KG1 (cell line): ENCODE data around the gene MNDA.
A peak's percentile ranks its signal among the peaks of the same experiment; 100 is the strongest.

Source experiments
- DNase-seq: peaks from one replicate; lab custom pipeline; 2025; lab: John Stamatoyannopoulos, UW

MNDA gene

GRCh38 chr1:158830904-158831507 is at the start of gene MNDA:
MNDA (plus strand) TSS chr1:158831351; CDS start chr1:158842154, 10,803 bp downstream.
- no peak for DNase-seq

DNA sequence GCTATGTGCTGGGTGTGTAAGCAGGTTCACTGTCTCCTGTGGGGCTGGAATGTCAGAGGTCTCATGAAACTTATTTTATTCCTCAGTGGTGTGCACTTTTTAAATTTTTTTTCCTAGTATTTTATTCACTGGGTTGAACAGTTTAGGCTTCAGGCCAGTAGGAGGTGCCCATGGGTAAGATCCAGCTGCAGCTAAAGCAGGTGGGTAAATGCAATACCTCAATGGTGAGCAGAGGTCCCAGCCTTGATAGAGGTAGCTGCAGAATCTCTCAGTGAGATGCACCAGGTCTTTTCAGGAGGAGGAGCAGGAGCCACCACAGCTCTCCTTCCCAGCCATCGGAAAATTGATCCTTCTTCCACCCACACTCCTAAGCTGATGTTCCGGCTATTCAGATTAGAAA is 37.5 kb upstream of the MNDA start:
- no peak for DNase-seq

DNA sequence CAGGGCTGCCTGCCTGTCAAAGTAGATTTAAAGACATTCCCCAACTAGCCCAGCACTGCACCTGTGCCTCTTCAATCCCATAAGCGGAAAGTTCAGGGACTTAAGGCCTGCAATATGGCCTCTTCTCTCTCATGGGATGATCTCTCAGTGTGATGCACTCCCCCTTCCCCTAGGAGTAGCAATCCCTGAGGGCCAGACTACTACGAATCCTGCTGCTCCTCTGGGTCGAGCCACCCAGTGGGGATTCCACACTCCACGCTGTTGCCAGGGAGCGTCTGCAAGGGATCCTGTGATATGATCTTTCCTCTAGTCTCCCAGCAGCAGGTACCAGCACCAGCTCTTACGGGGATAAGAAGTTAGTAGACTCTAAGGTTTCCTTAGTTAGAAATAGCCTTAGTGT is 36.9 kb upstream of the MNDA start:
- DNase-seq, result no peak

DNA sequence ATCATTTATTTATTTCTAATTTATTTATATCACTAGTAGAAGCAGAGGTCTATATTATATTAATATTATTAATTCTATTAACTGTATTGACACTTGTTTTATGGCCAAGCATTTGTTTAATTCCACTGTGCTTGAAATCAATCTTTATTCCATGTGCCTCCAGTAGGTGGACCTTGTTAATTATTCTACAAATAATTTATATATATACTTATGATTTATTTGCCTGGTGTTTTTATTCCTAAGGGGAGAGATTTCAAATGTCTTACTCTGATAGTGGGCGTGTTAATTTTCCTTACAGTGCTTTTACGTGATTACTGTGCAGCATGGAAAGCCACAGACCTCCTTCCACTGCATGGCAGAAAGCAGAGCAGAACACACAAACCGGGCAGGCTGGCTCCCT is 32.6 kb upstream of the MNDA start:
- no peak for DNase-seq

DNA sequence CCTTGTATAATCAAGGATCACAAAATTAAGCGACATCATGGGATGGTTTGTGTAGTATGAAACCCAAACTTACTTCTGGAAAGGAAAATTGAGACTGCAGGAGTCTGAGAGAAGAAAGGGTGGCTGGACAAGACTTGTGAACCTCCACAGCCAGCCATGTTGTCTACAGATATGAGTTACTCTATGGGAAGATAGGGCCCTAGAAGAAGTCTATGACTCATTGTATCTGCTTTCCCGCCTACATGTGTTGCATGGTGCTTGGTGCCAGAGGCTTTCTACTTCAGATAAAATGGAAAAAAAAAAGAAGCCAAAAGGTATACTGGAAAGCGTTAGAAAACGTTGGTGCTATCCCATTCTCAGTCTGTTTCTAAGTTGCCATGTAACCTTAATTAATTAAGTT is 31.5 kb upstream of the MNDA start:
- DNase-seq, result no peak

- DNase-seq, result no peak
Measured at GRCh38 chr1:158800526-158800925, 30.6 kb upstream of the MNDA start.

- DNase-seq, result no peak
Measured at GRCh38 chr1:158801396-158801795, 29.8 kb upstream of the MNDA start.

- DNase-seq, result no peak
Measured at GRCh38 chr1:158803678-158804077, 27.5 kb upstream of the MNDA start.

DNA sequence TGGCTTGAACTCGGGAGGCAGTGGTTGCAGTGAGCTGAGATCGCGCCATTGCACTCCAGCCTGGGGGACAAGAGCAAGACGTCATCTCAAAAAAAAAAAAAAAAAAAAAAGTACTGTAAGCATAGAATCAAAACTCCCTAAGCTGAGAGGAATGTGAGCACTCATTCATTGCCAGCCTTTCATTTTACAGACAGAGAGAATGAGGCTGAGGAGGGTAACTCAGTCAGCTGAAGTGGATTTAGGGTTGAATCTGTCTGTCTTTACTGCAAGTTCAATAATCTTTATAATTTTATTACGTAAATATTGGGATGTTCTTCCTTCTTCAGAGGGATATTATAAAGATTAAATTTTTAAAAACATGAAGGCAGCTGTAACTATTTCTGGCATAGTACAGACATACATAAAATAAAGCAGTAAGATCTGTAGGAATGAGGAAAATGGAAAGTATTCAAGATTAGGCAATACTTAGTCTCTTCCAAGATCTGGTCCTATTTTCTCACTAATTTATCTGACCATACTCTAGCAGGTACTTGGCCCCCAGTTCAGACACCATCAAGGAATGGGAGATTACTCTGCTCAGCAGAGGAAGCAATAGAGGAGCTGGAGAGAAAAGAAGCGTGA is 24.1 kb upstream of the MNDA start:
- no peak for DNase-seq

GRCh38 chr1:158809256-158809655 is 21.9 kb upstream of the MNDA start:
- no peak for DNase-seq

GRCh38 chr1:158809862-158810261 is 21.3 kb upstream of the MNDA start:
- peak; percentile 23 for DNase-seq

GRCh38 chr1:158810311-158810710 is 20.8 kb upstream of the MNDA start:
- DNase-seq, result no peak

- no peak for DNase-seq
Measured at GRCh38 chr1:158812336-158812735, 18.8 kb upstream of the MNDA start.

- no peak for DNase-seq
Measured at GRCh38 chr1:158813164-158813563, 18.0 kb upstream of the MNDA start.

- DNase-seq, result no peak
Measured at GRCh38 chr1:158814970-158815369, 16.2 kb upstream of the MNDA start.

GRCh38 chr1:158818560-158818959 is 12.6 kb upstream of the MNDA start:
- peak; percentile 26 for DNase-seq

- DNase-seq, result no peak
Measured at GRCh38 chr1:158818975-158819431, 12.1 kb upstream of the MNDA start.

- DNase-seq, result no peak
Measured at GRCh38 chr1:158819461-158820443, 11.4 kb upstream of the MNDA start.

DNA sequence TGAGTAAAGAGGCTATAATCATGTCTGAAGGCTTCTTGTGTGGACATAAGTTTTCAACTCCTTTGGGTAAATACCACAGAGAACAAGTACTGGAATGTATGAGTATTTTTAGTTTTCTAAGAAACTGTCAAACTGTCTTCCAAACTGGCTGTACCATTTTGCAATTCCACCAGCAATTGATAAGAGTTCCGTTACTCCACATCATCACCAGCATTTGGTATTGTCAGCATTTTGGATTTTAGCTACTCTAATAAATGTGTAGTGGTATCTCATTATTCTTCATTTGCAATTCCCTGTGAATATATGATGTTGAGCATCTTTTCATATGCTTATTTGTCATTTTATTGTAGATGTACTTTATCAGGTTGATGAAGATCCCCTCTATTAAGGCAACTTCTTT is 9.4 kb upstream of the MNDA start:
- DNase-seq, result no peak

GRCh38 chr1:158830074-158830677 is 975 bp upstream of the MNDA start:
- DNase-seq, result no peak

GRCh38 chr1:158833264-158833663 is 2.1 kb downstream of the MNDA start:
- no peak for DNase-seq

GRCh38 chr1:158836038-158836437 is 4.9 kb downstream of the MNDA start:
- DNase-seq, result no peak
